ENCODE data around the gene VPS13D. TPM values are rescaled to one million over a fixed set of nuclear protein-coding genes. Genes with fewer than 3 reads are reported as not detected.

VPS13D gene
- polyA plus RNA-seq, 1 experiment, result 22.3 TPM

DNA sequence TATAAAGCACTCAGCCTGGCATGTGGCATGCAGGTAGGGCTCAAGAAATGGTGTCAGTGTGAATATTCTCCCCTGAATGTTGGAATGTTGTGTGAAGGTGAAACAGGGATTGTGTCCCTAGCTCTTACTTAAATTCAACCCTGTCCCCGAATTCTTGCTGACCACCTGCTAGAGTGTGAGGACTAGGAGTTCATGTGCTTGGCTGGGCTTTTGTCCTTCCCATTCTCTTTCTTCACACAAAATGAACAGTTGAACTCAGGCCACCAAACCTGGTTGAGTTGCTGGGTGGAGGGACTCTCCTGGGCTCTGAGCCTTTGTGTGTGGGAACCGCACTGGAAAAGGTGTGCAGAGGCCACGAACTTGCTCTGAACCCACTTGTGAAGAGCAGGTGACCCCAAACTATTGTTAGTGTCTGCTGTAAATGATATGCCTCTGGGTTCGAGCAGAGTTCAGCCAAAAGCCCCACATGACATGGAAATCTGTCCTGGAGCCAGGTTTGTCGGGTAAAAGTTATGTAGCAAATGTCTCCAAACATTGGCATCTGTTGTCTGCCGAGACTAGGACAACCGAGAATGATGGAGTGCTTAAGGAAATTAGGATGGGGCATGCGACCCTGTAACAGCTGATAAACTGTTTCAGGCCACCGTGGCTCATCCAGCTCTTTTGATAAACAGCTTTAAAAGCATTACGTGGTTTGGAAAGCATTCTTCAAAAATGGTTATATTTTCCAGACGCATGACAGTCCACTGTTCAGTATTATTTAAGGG, 243.9 kb downstream of the VPS13D start:
- TF ChIP-seq, protein P1, sequence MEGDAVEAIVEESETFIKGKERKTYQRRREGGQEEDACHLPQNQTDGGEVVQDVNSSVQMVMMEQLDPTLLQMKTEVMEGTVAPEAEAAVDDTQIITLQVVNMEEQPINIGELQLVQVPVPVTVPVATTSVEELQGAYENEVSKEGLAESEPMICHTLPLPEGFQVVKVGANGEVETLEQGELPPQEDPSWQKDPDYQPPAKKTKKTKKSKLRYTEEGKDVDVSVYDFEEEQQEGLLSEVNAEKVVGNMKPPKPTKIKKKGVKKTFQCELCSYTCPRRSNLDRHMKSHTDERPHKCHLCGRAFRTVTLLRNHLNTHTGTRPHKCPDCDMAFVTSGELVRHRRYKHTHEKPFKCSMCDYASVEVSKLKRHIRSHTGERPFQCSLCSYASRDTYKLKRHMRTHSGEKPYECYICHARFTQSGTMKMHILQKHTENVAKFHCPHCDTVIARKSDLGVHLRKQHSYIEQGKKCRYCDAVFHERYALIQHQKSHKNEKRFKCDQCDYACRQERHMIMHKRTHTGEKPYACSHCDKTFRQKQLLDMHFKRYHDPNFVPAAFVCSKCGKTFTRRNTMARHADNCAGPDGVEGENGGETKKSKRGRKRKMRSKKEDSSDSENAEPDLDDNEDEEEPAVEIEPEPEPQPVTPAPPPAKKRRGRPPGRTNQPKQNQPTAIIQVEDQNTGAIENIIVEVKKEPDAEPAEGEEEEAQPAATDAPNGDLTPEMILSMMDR (IDR thresholded peaks at IDR 0.05; ENCODE audit: insufficient read depth, low read depth, low read length), result no peak
- CTCF ChIA-PET, result interaction anchor here (1.3 to 2.4 kb wide), 2 partner anchors 12 to 26 kb away, joined by 3 to 6 read pairs; no protein-coding TSS in a partner anchor
- no peak overlapping the region for H3K4me3 ChIP-seq (ENCODE audit: low read depth, low read length)
- H3K27me3 ChIP-seq (ENCODE audit: control insufficient read depth, insufficient read depth, low read length), result no peaks in the 10 kb centered on the region
- DNase-seq (ENCODE audit: low read depth), result no peak
- no peaks in the 10 kb centered on the region for H3K36me3 ChIP-seq (ENCODE audit: control insufficient read depth, insufficient read depth, low read length)
- POLR2A ChIA-PET, result no interaction called here

DNA sequence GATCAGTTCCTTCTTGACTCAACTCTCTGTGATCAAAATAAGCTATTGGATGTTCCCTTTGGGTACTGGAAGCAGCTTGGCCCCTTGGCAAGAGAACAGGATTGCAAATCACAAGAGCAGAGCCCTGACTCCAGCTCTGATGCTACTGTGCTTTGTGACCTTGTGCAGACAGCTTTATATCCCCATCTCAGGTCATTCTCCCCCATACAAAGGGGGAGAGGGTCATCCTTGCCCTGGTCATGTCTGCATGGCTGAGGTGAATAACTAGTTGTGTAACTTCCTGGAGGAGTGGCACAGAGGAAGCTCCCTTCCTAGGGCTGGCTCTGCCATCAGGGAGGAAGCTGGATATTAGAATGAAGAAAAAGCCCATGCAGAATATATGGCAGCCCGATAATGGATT, 245.3 kb downstream of the VPS13D start:
- CTCF ChIA-PET, result interaction anchor here (1.0 to 2.4 kb wide), 4 partner anchors 14 to 199 kb away, joined by 3 to 6 read pairs (median 4); no protein-coding TSS in a partner anchor

DNA sequence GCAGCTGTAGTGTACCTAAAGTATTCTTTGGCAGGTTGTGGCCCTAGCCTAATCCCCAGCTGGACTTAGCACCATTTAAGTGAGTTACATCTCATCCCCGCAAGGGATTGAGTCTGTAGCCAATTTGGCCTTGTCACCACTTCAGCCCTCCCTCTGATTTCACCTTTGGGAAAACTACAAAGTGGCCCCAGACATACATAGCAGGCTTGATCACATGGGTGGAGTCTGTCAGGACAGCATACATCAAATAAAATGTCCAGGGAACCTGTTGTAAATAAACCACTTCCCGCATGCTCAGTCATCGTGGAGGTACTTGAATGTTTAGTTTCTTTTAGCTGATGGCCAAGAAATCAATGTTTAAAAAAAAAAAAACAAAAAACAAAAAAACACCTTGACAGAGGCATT, 245.7 kb downstream of the VPS13D start:
- POLR2A ChIA-PET, result interaction anchor here (0.7 kb wide), 1 partner anchor 12 kb away, joined by 6 read pairs; no protein-coding TSS in a partner anchor
- CTCF ChIA-PET, result interaction anchor here (1.0 to 2.4 kb wide), 3 partner anchors 14 to 199 kb away, joined by 3 to 6 read pairs (median 3); no protein-coding TSS in a partner anchor
- Histone ChIP-seq H3K27me3 (ENCODE audit: control insufficient read depth, insufficient read depth, low read length) (no peaks in the 10 kb centered on the region), H3K36me3 (ENCODE audit: control insufficient read depth, insufficient read depth, low read length) (no peaks in the 10 kb centered on the region), H3K4me3 (ENCODE audit: low read depth, low read length) (no peak overlapping the region)
- no peak for DNase-seq (ENCODE audit: low read depth)
- TF ChIP-seq, protein P1 (IDR thresholded peaks at IDR 0.05; ENCODE audit: insufficient read depth, low read depth, low read length), result no peak

More for the DNA sequence above, 245.3 kb downstream of the VPS13D start:
- Histone ChIP-seq H3K27me3 (ENCODE audit: control insufficient read depth, insufficient read depth, low read length) (no peaks in the 10 kb centered on the region), H3K36me3 (ENCODE audit: control insufficient read depth, insufficient read depth, low read length) (no peaks in the 10 kb centered on the region), H3K4me3 (ENCODE audit: low read depth, low read length) (no peak overlapping the region)
- DNase-seq (ENCODE audit: low read depth), result no peak
- TF ChIP-seq, protein P1 (IDR thresholded peaks at IDR 0.05; ENCODE audit: insufficient read depth, low read depth, low read length), result no peak
- POLR2A ChIA-PET, result interaction anchor here (0.7 kb wide), 1 partner anchor 11 kb away, joined by 6 read pairs; no protein-coding TSS in a partner anchor

DNA sequence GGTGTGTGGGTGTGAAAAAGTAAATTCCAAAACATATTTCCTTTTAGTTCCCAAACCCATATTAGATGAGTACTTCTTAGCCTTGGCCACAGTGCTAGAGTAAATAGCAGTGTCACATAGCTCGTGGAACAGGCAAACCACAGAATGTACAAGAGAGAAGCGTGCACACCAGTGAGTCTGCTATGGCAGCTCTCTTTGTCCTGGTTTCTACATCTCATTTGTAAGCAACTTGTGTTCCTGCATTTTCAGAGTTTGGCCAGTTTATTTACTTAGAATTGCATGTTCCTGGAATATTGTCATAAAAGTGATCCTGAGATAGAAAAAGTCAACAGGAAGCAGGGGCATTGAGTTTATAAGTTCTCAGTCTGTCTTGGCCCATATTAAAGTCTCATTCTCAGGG, 246.1 kb downstream of the VPS13D start:
- H3K27me3 ChIP-seq (ENCODE audit: control insufficient read depth, insufficient read depth, low read length), result no peaks in the 10 kb centered on the region
- no peak overlapping the region for H3K4me3 ChIP-seq (ENCODE audit: low read depth, low read length)
- H3K36me3 ChIP-seq (ENCODE audit: control insufficient read depth, insufficient read depth, low read length), result no peaks in the 10 kb centered on the region
- no peak for DNase-seq (ENCODE audit: low read depth)
- POLR2A ChIA-PET, result no interaction called here
- TF ChIP-seq, protein P1 (IDR thresholded peaks at IDR 0.05; ENCODE audit: insufficient read depth, low read depth, low read length), result no peak
- CTCF ChIA-PET, result interaction anchor here (0.7 to 2.4 kb wide), 4 partner anchors 12 to 200 kb away, joined by 3 to 6 read pairs (median 3); no protein-coding TSS in a partner anchor

DNA sequence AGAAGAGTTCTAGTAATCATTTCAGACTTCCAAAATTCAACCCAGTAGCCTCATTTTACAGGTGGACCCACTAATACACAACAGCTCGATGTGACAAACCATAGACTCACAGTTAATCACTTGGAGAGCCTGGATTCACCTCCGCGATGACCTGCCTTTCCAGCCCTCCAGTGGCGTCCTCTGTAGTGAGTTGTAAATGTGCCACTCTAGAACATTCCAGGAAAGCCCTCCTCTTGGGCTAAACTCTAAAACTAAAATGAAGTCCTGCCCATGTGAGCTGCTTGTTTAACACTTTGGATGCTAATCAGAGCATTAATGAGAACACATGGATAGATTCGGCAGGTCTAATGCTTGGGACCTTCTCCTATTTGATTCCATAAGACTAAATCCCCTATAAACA, 247.5 kb downstream of the VPS13D start:
- no peak overlapping the region for H3K4me3 ChIP-seq (ENCODE audit: low read depth, low read length)
- TF ChIP-seq, protein P1 (IDR thresholded peaks at IDR 0.05; ENCODE audit: insufficient read depth, low read depth, low read length), result no peak
- no peak for DNase-seq (ENCODE audit: low read depth)
- H3K36me3 ChIP-seq (ENCODE audit: control insufficient read depth, insufficient read depth, low read length), result no peaks in the 10 kb centered on the region
- CTCF ChIA-PET, result interaction anchor here (0.8 to 2.0 kb wide), 5 partner anchors 9 to 142 kb away, joined by 3 to 12 read pairs (median 4); no protein-coding TSS in a partner anchor
- POLR2A ChIA-PET, result interaction anchor here (0.5 to 1.1 kb wide), 2 partner anchors 79 to 1314 kb away, joined by 3 read pairs; no protein-coding TSS in a partner anchor
- no peaks in the 10 kb centered on the region for H3K27me3 ChIP-seq (ENCODE audit: control insufficient read depth, insufficient read depth, low read length)
